ENCODE data around the gene MAP3K6.

DNA sequence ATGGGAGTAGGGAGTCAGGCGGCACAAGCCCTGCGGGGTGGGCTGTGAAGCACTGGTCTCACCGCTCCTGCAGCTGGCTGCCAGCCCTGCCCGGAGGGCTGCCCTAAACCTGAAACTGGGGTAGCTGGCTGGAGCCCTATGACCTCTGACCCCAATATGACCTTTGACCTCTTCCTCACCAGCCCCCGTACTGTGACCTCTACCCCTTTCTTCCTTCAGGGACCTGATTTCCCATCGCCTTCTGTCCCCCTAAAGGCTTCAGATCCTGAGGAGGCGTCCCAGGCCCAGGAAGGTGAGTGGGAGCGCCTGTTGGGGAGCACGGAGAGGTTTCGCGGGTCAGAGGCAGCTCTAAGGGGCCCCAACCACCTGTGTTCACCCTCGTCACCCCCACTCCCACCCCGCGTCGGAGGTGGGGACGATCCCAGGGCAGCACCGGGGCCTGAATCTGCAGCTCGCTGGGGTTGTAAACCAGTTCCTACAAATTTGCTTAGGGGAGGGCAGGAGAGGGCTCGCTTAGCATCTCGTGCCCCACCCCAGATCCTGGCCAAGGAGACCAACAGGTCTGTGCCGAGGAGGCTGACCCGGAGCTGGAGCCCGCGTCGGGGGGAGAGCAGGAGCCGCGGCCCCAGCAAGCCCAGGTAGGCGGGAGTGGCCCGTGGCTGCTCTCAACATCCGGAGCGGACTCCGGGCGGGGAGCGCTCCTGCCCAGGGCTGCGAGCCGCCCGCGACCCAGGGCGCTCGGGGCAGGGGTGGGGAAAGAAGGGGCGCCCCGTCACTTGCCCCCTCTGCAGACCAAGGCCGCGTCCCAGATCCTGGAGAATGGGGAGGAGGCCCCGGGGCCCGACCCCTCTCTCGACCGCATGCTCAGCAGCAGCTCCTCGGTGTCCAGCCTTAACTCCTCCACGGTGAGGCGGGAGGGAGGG, 17.6 kb downstream of the MAP3K6 start:
- TF ChIP-seq, protein P1, sequence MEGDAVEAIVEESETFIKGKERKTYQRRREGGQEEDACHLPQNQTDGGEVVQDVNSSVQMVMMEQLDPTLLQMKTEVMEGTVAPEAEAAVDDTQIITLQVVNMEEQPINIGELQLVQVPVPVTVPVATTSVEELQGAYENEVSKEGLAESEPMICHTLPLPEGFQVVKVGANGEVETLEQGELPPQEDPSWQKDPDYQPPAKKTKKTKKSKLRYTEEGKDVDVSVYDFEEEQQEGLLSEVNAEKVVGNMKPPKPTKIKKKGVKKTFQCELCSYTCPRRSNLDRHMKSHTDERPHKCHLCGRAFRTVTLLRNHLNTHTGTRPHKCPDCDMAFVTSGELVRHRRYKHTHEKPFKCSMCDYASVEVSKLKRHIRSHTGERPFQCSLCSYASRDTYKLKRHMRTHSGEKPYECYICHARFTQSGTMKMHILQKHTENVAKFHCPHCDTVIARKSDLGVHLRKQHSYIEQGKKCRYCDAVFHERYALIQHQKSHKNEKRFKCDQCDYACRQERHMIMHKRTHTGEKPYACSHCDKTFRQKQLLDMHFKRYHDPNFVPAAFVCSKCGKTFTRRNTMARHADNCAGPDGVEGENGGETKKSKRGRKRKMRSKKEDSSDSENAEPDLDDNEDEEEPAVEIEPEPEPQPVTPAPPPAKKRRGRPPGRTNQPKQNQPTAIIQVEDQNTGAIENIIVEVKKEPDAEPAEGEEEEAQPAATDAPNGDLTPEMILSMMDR (IDR thresholded peaks at IDR 0.05; ENCODE audit: low read depth, low read length), result no peak
- no peak for TF ChIP-seq POLR2A (IDR thresholded peaks at IDR 0.05; ENCODE audit: extremely low read depth, insufficient read length)
